Measurements from ENCODE around the gene CST3.
"Not testable (repeated sequence)": the region's sequence is repeated elsewhere in the genome, so short reads cannot be mapped to it uniquely, and the experiment has no call there.

GRCh38 chr20:23622401-23622800, 15.4 kb downstream of the CST3 start:
- TF ChIP-seq ZNF292 (tag by site-specific recombination; IDR thresholded peaks at IDR 0.05; ENCODE audit: borderline replicate concordance, low read depth); PRDM1 (tag by site-specific recombination; IDR thresholded peaks at IDR 0.05); ZNF473 (tag by site-specific recombination; IDR thresholded peaks at IDR 0.05); SALL2 (tag by site-specific recombination; IDR thresholded peaks at IDR 0.05; ENCODE audit: borderline replicate concordance); ZNF621 (tag by site-specific recombination; IDR thresholded peaks at IDR 0.05); ZNF10 (tag by site-specific recombination; IDR thresholded peaks at IDR 0.05); ZNF214 (tag by site-specific recombination; IDR thresholded peaks at IDR 0.05; ENCODE audit: borderline replicate concordance); PRDM4 (tag by site-specific recombination; IDR thresholded peaks at IDR 0.05): not testable (repeated sequence)
- TF ChIP-seq, protein P1, sequence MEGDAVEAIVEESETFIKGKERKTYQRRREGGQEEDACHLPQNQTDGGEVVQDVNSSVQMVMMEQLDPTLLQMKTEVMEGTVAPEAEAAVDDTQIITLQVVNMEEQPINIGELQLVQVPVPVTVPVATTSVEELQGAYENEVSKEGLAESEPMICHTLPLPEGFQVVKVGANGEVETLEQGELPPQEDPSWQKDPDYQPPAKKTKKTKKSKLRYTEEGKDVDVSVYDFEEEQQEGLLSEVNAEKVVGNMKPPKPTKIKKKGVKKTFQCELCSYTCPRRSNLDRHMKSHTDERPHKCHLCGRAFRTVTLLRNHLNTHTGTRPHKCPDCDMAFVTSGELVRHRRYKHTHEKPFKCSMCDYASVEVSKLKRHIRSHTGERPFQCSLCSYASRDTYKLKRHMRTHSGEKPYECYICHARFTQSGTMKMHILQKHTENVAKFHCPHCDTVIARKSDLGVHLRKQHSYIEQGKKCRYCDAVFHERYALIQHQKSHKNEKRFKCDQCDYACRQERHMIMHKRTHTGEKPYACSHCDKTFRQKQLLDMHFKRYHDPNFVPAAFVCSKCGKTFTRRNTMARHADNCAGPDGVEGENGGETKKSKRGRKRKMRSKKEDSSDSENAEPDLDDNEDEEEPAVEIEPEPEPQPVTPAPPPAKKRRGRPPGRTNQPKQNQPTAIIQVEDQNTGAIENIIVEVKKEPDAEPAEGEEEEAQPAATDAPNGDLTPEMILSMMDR (tag by site-specific recombination; IDR thresholded peaks at IDR 0.05): not testable (repeated sequence)
- TF ChIP-seq, protein P2, sequence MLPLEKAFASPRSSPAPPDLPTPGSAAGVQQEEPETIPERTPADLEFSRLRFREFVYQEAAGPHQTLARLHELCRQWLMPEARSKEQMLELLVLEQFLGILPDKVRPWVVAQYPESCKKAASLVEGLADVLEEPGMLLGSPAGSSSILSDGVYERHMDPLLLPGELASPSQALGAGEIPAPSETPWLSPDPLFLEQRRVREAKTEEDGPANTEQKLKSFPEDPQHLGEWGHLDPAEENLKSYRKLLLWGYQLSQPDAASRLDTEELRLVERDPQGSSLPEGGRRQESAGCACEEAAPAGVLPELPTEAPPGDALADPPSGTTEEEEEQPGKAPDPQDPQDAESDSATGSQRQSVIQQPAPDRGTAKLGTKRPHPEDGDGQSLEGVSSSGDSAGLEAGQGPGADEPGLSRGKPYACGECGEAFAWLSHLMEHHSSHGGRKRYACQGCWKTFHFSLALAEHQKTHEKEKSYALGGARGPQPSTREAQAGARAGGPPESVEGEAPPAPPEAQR (tag by site-specific recombination; IDR thresholded peaks at IDR 0.05): not testable (repeated sequence)
